Measurements from ENCODE around the gene ABL1.

Gene ABL1

GRCh38 chr9:130883479-130883878 lies 48.4 kb downstream of the ABL1 start:
- Histone ChIP-seq H3K27me3 (ENCODE audit: insufficient read depth, low read length, poor library complexity, severe bottlenecking) (no peaks in the 10 kb centered on the region), H3K79me2 (ENCODE audit: insufficient read depth, low read length) (no peaks in the 10 kb centered on the region), H4K20me1 (ENCODE audit: insufficient read depth, low read length, poor library complexity, severe bottlenecking) (no peaks in the 10 kb centered on the region), H3K9ac (ENCODE audit: low read depth, low read length, poor library complexity, severe bottlenecking) (no peak overlapping the region), H3K4me2 (ENCODE audit: low read depth, low read length, poor library complexity, severe bottlenecking) (no peak overlapping the region), H3K4me3 (ENCODE audit: low read length, poor library complexity, severe bottlenecking) (no peak overlapping the region), H3K9me2 (replicated peaks; ENCODE audit: low read depth, low read length) (no peaks in the 10 kb centered on the region), H3K4me1 (ENCODE audit: insufficient read depth, low read length, poor library complexity, severe bottlenecking) (no peaks in the 10 kb centered on the region), H2AFZ (ENCODE audit: low read length) (no peak overlapping the region), H3F3A (ENCODE audit: low read depth) (no peaks in the 10 kb centered on the region), H3K36me3 (ENCODE audit: insufficient read depth, low read length) (peaks cover 49% of the 10 kb centered on the region; the same call in 1 of the 2 replicates), H3K9me3 (ENCODE audit: insufficient read depth, low read depth, low read length) (no peaks in the 10 kb centered on the region)
- TF ChIP-seq CTCF (conservative IDR thresholded peaks at IDR 0.05; ENCODE audit: low read length) (no peak), EZH2phosphoT487 (IDR thresholded peaks at IDR 0.05; ENCODE audit: borderline replicate concordance) (no peak)

- Histone ChIP-seq H3K9me3 (ENCODE audit: insufficient read depth, low read depth, low read length) (no peaks in the 10 kb centered on the region), H3K4me2 (ENCODE audit: low read depth, low read length, poor library complexity, severe bottlenecking) (no peak overlapping the region), H4K20me1 (ENCODE audit: insufficient read depth, low read length, poor library complexity, severe bottlenecking) (no peaks in the 10 kb centered on the region), H3K9me2 (replicated peaks; ENCODE audit: low read depth, low read length) (no peaks in the 10 kb centered on the region), H3K9ac (ENCODE audit: low read depth, low read length, poor library complexity, severe bottlenecking) (no peak overlapping the region), H3K4me1 (ENCODE audit: insufficient read depth, low read length, poor library complexity, severe bottlenecking) (no peaks in the 10 kb centered on the region), H3K36me3 (ENCODE audit: insufficient read depth, low read length) (peaks cover 45% of the 10 kb centered on the region; the same call in 1 of the 2 replicates), H3K4me3 (ENCODE audit: low read length, poor library complexity, severe bottlenecking) (no peak overlapping the region), H2AFZ (ENCODE audit: low read length) (no peak overlapping the region), H3K79me2 (ENCODE audit: insufficient read depth, low read length) (no peaks in the 10 kb centered on the region), H3F3A (ENCODE audit: low read depth) (no peaks in the 10 kb centered on the region), H3K27me3 (ENCODE audit: insufficient read depth, low read length, poor library complexity, severe bottlenecking) (no peaks in the 10 kb centered on the region)
- TF ChIP-seq CTCF (conservative IDR thresholded peaks at IDR 0.05; ENCODE audit: low read length) = no peak
These were observed 49.1 kb downstream of the ABL1 start for GRCh38 chr9:130884111-130884531.

- Histone ChIP-seq H3K9ac (ENCODE audit: low read depth, low read length, poor library complexity, severe bottlenecking) (no peak overlapping the region), H3F3A (ENCODE audit: low read depth) (no peaks in the 10 kb centered on the region), H3K4me1 (ENCODE audit: insufficient read depth, low read length, poor library complexity, severe bottlenecking) (no peaks in the 10 kb centered on the region), H4K20me1 (ENCODE audit: insufficient read depth, low read length, poor library complexity, severe bottlenecking) (no peaks in the 10 kb centered on the region), H3K4me2 (ENCODE audit: low read depth, low read length, poor library complexity, severe bottlenecking) (no peak overlapping the region), H3K4me3 (ENCODE audit: low read length, poor library complexity, severe bottlenecking) (no peak overlapping the region), H3K36me3 (ENCODE audit: insufficient read depth, low read length) (peaks cover 38% of the 10 kb centered on the region; the same call in 1 of the 2 replicates), H3K79me2 (ENCODE audit: insufficient read depth, low read length) (no peaks in the 10 kb centered on the region), H3K27me3 (ENCODE audit: insufficient read depth, low read length, poor library complexity, severe bottlenecking) (no peaks in the 10 kb centered on the region), H3K9me2 (replicated peaks; ENCODE audit: low read depth, low read length) (no peaks in the 10 kb centered on the region), H2AFZ (ENCODE audit: low read length) (no peak overlapping the region), H3K9me3 (ENCODE audit: insufficient read depth, low read depth, low read length) (no peaks in the 10 kb centered on the region)
- TF ChIP-seq EZH2phosphoT487 (IDR thresholded peaks at IDR 0.05; ENCODE audit: borderline replicate concordance) = no peak
- TF ChIP-seq CTCF (conservative IDR thresholded peaks at IDR 0.05; ENCODE audit: low read length) = no peak
These were observed 49.8 kb downstream of the ABL1 start for GRCh38 chr9:130884542-130885483.
